ENCODE data around the gene ATP9B.

GRCh38 chr18:79191418-79191817, 122.2 kb downstream of the ATP9B start:
- TF ChIP-seq CTCF (IDR thresholded peaks at IDR 0.05 in 2 of 3, conservative IDR thresholded peaks at IDR 0.05 in 1 of 3; ENCODE audit: borderline replicate concordance in 1 of 3, insufficient read depth in 1 of 3, low read depth in 2 of 3, low read length in 2 of 3) (no peak), POLR2A (IDR thresholded peaks at IDR 0.05; ENCODE audit: borderline replicate concordance, extremely low read depth, insufficient read depth, insufficient read length) (no peak), EZH2 (IDR thresholded peaks at IDR 0.05) (no peak), POLR2AphosphoS5 (IDR thresholded peaks at IDR 0.05; ENCODE audit: low read depth, low read length) (no peak), MAX (IDR thresholded peaks at IDR 0.05) (no peak), SIN3A (IDR thresholded peaks at IDR 0.05; ENCODE audit: low read depth) (no peak), EZH2phosphoT487 (IDR thresholded peaks at IDR 0.05; ENCODE audit: borderline replicate concordance) (no peak), JUND (IDR thresholded peaks at IDR 0.05) (no peak), SRF (IDR thresholded peaks at IDR 0.05; ENCODE audit: low read depth) (no peak), SP1 (IDR thresholded peaks at IDR 0.05; ENCODE audit: low read depth) (no peak), REST (IDR thresholded peaks at IDR 0.05; ENCODE audit: low read depth) (no peak), ZFX (IDR thresholded peaks at IDR 0.05) (no peak)

Data from HCT116 (cell line).